ELF-1 (cell line): ENCODE results near the gene SNX32.

Experiments used
- DNase-seq: peaks from one replicate; pipeline ENCODE4 v3.0.0-alpha.2; 2016; ENCODE audit warnings: low read depth, low spot score

The SNX32 gene

DNA sequence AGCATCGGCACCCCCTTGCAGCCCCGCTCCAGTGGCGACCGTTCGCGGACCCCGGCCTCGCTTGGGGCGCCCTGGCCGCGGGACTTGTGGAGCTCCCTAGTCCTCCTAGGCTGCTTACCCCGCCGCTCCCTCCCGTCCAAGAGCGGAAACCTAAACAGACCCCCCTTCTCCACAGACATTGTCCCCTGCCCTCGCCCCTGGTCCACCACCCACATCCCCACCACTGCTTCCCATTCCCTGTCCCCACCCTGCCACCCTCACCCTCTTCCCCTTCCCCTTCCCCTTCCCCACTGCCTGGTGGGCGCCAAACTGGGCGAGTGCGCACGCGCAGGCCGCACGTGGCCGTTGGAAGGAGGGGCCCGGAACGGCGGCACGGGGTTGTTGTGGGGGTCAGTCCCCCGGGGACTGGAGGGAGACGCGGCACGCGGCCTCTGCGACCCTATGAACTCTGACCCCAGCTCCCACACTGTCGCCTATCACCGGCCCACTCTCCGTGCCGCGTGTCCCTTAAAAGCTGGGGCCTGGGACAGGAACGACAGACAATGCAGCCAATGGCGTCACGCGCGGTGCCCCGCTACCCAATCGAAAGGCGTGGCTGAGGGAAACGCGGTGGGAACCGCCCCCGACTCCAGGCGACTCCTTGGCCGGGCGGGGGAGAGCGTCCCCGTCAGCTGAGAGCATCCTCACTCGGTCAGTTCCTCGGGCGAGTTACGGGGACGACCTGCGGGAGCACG is at the start of gene SNX32:
SNX32 (plus strand) TSS at position 667 of the 734 bp plus-strand sequence. CDS start 103 bp downstream, outside the sequence.
- DNase-seq, result peak; percentile 97

DNA sequence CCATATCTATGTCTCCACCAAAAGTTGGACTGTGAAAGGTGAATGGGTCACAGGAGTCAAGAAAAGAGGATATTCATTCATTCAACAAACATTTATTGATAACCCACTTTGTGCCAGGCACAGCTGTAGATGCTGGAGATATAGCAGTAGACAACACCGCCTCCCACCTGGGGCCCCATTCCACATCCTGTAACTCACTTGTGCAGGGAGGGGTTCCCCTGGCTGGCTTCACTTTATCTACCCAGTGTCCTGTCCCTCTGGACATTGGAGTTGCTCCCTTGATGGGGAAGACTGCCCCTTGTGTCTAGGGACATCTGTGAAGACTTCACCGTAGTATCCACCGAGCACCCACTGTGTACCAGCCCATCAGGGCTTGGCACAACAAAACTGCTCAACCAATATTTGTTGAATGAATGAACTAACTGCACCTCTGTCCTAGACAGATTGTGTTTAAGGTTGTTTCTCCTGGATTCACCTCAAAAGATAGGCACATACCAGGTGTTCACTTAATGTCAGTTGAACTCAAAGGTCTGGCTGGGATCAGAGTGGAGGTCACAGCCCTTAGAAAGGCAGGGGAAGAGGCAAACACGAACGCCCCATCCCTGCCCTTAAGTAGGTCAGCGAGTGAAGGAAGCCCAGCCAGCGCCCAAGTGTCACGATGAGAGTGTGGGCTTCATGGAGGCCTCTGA is 48.3 kb upstream of the SNX32 start:
- DNase-seq, result no peak

DNA sequence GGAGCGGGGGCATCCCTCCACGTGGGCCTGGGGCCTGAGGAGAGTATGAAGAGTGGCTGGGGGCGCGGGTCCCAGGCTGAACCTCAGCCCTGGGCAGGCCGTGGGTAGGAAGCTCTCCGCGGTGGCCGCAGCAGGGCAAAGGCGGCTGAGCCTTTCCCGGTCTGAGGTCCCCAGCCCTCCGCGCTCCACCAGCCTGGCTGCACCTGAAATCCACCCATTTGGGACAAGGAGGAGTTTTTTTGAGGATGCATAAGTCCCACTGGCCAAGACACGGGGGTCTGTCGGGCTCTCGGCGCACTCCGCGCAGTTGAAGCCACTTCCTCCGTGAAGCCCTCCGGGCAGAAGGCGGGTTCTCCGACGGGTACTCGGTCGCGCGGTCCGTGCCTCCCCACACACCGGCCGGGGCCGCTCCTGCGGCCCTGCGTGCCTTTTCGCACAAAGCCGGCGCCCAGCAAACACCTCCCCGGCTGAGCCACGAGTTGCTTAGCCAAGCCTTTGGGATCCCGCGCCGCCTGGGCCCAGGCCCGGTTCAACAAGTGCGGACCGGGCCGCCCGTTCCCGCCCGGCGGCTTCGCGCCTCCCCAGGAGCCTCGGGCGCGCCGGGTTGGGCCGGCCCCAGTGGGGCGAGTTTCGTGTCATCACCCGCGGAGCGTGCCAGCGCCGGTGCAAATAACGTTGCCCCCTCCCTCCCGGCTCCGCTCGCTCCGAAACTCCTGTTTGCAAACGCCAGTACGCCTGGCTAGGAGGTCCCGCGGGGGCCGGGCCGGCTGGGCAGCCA is 47.6 kb upstream of the SNX32 start:
- peak; percentile 49 for DNase-seq

DNA sequence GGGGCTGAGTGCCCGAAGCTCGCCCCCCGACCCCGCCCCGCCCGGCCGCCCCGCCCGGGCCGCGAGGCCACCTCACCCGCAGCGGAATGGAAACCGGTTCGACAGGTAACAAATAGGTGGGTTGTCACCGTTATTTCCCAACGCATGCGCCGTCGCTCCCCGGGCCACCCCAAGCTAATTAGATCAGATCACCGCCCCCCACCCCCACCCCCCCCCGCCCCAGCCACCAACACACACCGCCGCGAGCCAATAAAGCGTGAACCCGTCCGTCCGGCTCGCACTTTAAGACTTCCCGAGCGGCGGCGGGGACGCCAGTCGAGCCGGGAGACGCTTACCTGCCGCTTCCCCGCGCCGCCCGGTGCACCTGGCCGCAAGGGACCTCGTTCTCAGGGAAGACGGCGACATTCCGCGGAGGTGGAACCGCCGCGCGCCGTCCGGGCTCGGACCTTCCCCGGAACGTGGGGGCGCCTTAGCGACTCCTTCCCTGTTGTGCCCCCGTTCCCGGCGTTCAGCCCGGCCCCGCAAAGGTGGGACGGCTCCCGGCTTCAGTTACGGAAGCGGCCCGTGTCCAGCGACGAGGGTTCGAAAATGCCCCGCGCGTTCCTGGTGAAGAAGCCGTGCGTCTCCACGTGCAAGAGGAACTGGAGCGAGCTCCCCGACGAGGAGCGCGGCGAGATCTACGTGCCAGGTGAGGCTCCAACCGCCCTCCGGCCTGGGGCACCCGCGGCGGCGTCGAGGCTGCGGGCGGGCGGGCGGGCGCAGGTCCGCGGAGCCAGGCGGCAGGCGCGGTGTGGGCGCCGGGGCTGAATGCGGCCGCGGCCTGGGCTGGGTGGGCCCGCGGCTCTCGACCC is 46.8 kb upstream of the SNX32 start, which contains the start of gene OVOL1:
OVOL1 (plus strand) TSS at position 278 of the 851 bp plus-strand sequence; CDS start at position 589, 311 bp downstream.
- DNase-seq, result peak; percentile 60

DNA sequence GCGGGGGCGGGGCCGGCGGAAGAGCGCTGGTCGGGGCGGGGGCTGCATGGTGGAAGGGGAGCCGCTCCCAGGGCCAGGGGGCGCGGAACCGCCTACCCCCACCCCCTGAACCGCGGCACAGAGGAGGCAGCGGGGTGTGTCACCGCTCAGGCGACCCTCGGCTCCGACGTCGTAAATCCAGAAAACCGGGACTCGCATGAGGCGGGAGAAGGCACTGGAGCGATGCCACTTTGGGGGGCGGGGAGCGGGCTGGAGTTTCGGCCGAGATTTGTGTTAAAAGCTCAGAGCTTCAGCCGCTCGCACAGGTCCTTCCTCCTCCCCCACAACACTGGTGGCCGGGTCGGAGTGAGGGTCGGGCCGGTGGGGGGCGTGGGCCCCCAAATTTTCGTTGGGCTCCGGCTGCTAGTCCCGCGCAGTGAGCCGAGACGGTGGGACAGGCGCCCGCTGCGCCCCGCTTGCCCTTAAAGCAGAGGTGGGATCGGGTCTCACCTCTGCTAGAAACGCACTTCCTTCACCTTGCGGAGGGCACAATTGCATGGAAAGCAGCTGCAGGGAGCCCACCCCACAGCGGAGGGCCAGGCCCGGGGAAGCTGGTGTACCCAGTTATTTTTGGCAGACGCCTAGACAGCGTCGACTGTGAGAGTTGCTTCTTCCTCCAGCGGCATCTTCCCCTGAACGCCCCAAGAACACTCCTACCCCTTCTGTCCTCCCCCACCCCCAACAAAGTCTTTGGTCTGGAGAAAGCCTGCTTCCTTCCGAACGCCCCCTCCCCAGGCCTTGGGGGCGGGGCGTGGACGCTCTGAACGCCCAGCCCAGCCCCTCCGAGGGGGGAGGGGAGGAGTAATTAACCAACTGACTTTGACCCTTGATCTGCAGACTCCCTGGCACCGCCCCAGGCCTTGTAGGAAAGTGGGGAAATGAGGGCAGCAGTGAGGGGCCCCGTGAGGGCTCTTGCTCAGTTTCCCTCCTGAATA is 45.8 kb upstream of the SNX32 start:
- peak; percentile 64 for DNase-seq

DNA sequence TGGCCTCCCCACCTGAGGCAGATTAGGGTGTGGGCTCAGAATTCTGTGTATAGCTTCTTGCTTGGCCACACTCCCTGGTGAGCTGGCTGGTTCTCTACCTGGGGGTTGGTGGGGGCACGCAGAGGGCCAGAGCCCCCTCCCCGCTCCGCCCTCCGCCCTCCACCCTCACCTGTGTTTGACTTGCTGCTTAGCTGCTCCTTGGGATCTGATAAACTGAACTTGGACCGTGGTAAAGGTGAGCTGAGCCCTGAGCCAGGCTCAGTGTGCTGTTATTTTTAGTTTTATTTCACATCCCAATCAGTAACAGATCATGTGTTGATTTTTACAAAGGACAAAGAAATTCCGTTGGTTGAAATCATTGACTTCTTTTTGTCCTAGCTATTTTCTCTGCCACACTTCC is 44.9 kb upstream of the SNX32 start:
- DNase-seq, result no peak

DNA sequence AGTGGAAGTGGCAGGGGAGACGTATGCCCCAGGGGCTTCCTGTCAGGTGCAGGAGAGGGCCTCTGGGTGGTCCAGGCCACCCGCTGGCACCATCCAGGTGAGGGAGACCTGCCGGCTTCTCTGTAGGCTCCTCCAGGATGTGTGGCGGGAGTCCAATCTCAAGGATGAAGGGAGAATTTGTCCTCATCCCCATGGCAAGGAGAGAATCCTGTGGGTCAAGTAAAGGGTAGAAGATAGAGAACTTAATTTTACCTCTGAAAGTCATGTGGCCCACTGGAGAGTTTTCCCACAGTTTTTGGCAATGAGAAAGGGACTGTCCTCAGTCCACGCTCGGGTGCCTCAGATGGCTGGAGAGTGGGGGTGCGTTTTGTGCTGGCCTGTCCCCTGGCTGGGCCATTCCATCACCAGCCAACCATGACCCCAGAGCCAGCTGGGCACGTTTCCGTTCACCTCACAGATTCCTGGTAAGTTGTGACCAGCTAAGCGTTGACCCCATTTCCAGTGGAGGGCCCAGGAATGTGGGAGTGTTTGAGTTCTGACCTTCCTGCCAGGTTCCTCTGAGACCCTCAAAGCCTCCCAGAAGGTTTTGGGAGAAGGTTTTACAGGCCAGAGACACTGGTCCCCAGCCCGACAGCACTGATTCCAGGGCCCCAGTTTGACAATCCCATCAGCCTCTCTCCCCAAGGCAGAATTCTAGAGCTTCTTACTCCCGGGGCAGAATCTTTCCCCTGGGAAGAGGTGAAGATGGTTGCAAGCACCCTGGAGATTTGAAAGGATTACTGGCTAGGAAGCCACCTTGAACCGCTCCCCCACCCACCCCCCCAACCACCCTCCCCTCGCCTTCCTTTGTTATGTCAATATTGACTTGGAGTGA is 44.3 kb upstream of the SNX32 start:
- DNase-seq, result no peak

DNA sequence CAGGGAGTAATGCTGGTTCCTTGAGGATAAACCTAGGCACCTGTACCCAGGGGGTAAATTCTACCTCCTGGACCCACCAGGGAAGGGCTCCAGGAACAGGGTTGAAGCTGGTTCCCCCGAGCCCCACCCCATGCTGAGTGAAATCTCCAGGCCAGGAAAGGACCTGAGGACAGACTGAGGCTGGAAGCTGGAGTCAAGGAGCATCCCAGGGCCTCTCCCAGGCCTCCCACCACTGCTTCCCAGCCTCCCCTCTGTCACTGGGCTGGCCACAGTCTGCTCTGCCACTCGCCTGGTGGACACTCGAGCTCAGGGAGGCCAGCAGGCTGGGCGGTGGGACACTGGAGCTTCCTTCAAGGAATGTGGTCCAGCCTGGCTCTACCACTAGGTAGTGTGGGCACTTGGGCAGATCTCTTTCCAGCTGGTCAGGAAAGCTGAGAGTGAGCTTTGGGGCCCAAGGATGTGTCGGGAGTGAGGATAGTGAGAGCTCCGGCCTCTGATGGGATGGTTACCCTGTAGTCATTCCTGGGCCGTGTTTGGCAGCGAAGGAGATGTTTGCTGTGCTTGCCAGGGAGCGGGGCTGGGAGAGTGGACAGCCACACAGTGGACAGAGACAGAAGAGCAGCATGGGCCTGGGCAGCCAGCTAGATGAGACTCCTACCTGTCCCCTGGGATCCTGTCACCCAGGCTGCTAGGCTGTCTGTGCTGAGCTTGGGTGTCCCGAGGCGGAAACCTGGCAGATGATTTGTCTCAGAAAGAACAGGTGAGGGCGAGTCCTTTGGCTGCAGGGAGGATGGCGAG is 43.5 kb upstream of the SNX32 start:
- DNase-seq, result no peak

DNA sequence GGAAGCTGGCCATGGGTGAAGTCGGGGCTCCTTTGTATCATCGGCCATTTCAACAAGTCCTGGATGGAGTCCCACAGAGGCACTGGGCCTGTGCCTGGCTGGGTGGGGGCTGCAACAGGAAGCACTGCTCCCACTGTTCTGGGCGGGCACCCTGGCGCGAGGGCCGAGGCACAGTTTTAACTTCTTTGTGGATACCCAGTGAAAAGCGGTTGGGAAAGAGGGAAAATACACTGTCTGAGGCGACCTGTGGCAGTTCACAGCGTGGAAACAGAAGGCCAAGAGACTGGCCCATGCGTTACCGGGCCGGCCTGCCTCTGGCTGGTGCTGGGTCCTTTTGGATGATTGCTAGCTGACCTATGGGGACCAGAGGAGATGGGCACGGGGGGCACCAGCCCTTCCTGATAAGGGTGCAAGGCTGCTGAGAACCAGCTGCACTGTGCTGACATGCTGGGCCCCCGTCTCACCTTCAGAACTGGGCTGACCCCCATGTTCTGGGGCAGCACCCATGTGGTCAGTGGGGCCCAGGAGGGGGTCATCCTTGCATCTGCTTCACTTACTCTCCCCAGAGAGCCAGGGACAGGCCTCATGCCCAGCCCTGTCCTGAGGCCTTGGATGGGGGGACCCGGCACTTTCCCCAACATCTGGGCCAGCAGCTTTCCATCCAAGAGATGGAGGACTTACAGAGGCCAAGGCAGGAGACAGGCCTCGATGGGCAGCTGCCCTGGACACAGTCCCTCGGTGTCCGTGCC is 42.7 kb upstream of the SNX32 start:
- DNase-seq, result no peak

DNA sequence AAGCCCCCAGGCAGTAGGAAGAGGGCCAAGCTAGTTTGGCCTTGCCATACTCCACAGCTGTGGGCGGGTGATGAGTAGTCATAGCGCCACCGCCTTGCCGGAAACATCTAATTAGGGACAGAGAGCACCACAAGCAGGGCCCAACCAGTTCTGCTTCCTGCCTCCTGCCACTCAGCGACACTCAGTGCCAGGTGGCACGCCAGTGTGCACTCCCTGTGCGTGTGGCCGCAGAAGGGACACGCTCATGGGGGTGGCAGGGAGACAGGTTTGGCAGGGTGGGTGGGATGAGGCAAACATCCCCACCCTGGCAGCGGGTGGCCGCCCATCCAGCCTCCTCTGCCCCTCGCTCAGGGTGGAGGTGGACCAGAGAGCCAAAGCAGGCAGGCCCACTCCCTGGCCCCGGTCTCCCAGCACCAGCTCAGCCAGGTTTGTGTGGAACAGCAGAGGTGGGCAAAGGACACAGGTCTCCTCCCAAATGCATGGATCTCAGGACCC is 42.0 kb upstream of the SNX32 start:
- no peak for DNase-seq

DNA sequence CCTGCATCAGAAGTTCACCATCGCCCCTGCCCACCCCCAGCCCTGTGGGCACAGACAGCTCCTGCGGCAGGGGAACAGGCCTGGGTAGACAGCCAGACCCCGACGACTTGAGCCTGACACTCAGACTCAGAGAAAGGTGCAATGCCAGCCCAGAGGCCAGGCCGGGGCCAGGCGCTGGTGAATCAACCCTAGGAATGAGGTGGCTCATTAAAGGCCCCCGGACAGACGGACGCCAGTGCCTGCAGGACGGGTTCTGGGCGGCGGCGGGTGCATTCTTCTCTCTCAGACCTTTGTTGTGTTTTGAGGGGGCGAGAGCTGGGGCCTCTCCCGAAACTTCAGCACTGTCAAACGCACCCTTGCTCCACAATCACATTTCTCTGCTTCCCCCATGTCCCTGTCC is 41.3 kb upstream of the SNX32 start:
- DNase-seq, result no peak

DNA sequence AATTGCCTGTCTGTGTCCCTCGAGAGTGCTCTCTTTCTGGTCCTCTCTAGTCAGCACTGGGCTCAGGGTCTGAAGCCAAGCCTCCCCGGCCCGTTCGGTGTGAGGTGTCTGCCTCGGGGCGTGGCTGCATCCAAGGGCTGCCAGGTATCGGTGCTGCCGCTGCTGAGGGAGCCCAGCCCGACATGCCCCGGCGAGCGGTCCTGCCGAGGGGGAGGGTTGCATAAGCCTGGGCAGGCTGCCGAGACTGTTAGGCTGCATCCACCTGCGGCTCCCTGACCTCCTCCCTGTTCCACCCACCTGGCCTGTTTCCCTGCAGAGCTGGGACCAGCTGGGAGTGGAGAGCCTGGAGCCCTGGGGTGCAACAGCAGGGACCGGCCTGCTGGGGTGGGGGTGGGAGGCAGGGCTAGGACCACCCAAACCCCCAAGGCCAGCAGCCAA is 40.6 kb upstream of the SNX32 start:
- no peak for DNase-seq

DNA sequence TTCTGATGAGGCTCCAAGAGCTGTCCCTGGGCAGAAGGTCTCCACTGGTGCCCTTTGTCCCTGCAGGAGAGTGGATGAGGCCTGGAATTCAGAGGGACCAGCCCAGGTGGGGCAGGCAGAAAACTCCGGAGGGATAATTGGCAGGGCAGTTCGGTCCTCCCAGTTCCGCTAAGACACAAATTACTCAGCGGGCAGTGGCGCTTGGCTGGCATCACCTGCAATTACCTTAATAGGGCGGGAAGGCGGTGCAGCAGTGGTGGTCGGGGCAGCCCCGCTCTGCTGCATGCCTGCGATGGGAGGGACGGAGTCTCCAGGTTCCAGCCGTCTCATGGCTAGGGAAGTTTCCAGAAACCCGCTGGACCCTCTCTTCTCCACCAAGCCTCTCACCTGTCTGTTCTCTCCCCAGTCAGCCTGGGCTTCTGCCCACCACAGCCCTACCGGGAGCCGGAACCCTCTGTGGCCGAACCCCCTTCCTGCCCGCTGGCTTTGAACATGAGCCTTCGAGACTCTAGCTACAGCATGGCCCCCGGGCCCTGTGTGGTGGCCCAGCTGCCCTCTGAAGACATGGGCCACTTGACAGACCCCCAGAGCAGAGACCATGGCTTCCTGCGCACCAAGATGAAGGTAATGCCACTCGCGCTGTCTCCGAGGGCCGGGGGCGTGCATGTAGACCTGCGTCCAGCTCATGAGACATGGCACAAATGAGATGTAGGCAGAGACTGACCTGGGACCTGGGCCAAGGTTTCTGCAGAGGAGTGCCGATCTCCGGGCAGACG is 40.0 kb upstream of the SNX32 start:
- no peak for DNase-seq

DNA sequence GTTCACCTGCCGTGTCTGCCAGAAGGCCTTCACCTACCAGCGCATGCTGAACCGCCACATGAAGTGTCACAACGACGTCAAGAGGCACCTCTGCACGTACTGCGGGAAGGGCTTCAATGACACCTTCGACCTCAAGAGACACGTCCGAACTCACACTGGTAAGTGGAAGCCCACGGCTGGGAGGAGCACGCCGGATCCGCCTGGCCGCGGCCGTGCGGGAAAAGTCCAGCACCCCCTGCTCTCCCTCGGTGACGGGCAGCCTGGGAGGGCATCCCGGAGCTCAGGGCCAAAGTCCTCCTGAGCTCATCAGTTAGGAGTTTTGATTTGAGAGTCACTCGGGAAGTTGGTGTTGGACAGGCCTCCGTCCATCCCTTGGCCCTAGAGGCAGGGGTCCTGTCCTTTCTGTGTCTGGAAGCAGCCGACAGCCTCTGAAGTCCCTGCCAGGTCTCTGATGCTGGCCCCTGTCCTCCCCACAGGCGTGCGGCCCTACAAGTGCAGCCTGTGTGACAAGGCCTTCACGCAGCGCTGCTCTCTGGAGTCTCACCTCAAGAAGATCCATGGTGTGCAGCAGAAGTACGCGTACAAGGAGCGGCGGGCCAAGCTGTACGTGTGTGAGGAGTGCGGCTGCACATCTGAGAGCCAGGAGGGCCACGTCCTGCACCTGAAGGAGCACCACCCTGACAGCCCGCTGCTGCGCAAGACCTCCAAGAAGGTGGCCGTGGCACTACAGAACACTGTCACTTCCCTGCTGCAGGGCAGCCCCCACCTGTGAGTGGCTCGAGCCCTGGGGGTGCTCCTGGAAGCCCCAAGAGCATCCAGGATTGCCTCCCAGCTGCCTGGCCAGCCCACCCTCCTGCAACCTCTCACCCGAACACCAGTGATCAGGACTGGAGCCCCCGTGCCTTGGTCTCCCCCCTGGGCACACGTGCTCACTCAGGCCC is 38.9 kb upstream of the SNX32 start:
- DNase-seq, result no peak
